ENCODE measurements around the gene KCTD11.

DNA sequence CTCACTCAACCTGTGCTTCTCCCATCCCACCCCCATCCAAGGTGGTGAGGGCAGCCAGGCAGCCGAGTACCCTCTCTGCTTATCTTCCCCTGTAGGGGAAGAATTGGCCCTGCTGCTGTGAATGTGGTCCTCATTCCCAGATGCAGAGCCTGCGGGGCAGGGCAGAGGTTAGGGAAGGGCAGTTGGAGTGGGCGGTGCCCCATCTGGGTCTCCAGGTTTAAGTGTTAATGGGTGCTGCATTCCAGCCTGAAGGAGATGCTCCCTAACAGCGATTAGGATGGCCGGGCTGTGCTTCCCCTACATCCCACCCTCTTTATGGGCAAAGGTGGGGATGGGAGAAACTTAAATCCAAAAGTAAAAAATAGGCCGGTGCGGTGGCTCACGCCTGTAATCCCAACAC is 15.1 kb downstream of the KCTD11 start:
- TF ChIP-seq, protein P1, sequence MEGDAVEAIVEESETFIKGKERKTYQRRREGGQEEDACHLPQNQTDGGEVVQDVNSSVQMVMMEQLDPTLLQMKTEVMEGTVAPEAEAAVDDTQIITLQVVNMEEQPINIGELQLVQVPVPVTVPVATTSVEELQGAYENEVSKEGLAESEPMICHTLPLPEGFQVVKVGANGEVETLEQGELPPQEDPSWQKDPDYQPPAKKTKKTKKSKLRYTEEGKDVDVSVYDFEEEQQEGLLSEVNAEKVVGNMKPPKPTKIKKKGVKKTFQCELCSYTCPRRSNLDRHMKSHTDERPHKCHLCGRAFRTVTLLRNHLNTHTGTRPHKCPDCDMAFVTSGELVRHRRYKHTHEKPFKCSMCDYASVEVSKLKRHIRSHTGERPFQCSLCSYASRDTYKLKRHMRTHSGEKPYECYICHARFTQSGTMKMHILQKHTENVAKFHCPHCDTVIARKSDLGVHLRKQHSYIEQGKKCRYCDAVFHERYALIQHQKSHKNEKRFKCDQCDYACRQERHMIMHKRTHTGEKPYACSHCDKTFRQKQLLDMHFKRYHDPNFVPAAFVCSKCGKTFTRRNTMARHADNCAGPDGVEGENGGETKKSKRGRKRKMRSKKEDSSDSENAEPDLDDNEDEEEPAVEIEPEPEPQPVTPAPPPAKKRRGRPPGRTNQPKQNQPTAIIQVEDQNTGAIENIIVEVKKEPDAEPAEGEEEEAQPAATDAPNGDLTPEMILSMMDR (IDR thresholded peaks at IDR 0.05 in 8 of 11, conservative IDR thresholded peaks at IDR 0.05 in 3 of 11): no peak
- TF ChIP-seq POLR2AphosphoS5 (IDR thresholded peaks at IDR 0.05): no peak
